B cell (primary cell): ENCODE measurements around the gene PCTP. TPM values are rescaled to one million over a fixed set of nuclear protein-coding genes. Genes with fewer than 3 reads are reported as not detected.

ENCODE experiments used
- ATAC-seq: fragments of 200-7000 bp; cut with Tn5 transposase; one replicate; pipeline ENCODE4 v1.10.0; 2021; ENCODE audit warnings: low read depth, mild to moderate bottlenecking, moderate number of reproducible peaks, moderate library complexity
- CTCF ChIA-PET: fragments of 350-600 bp; sonication (Branson Sonifier 250); formaldehyde crosslinking; loops from one replicate; lab custom pipeline; 2021; ENCODE audit warnings: antibody characterized with exemption, inconsistent platforms; lab: Charles Lee
- POLR2A ChIA-PET: fragments of 350-600 bp; sonication (Branson Sonifier 250); formaldehyde crosslinking; loops from one replicate; lab custom pipeline; 2021; ENCODE audit warnings: antibody characterized with exemption; lab: Charles Lee
- DNase-seq: peaks from one replicate; pipeline ENCODE4 v3.0.0; 2013
- H2AFZ ChIP-seq: 2 replicates; pipeline ENCODE4 v1.6.1; 2012; ENCODE audit warnings: mild to moderate bottlenecking, low read depth, low read length; ENCODE audit not compliant: insufficient read depth, poor library complexity, severe bottlenecking
- H3K27ac ChIP-seq, 2 donors: 1 replicate in 1 of 2; 2 replicates in 1 of 2; pipeline ENCODE4 v1.5.1; 2012 to 2013; ENCODE audit warnings: low read length in 2 of 2, mild to moderate bottlenecking in 2 of 2, moderate library complexity in 1 of 2
- H3K27me3 ChIP-seq, 4 experiments: fragments of 200-600 bp in 1 of 4; sonication (generic) in 1 of 4; replicated peaks in 1 of 4; 1 replicate in 2 of 4; 2 replicates in 2 of 4; pipeline versions ENCODE4 v1.6.1 to v1.7.0; 2013 to 2016; ENCODE audit warnings: low read length in 3 of 4, mild to moderate bottlenecking in 2 of 4, mixed read lengths in 1 of 4, moderate library complexity in 1 of 4; ENCODE audit not compliant: insufficient read depth in 4 of 4, control insufficient read depth in 3 of 4; ENCODE audit errors: control extremely low read depth in 1 of 4
- H3K36me3 ChIP-seq, 2 experiments: replicated peaks in 1 of 2; 1 replicate in 1 of 2; 2 replicates in 1 of 2; pipeline versions ENCODE4 v1.6.1 to v1.7.1; 2013; ENCODE audit warnings: low read length in 1 of 2; ENCODE audit not compliant: insufficient read depth in 2 of 2, control insufficient read depth in 1 of 2; ENCODE audit errors: control extremely low read depth in 1 of 2, extremely low read depth in 1 of 2
- H3K4me1 ChIP-seq, 2 donors: fragments of 200-600 bp in 1 of 2; sonication (generic) in 1 of 2; 1 replicate in 1 of 2; 2 replicates in 1 of 2; pipeline versions ENCODE4 v1.5.1 to v1.6.1; 2013 to 2017; ENCODE audit warnings: low read length in 2 of 2; ENCODE audit not compliant: control insufficient read depth in 2 of 2, insufficient read depth in 2 of 2
- H3K4me2 ChIP-seq: replicated peaks from 2 replicates; pipeline ENCODE3; 2012; ENCODE audit warnings: mild to moderate bottlenecking, low read depth, low read length; ENCODE audit not compliant: poor library complexity, severe bottlenecking
- H3K4me3 ChIP-seq, 5 experiments: fragments of 200-600 bp in 1 of 5; sonication (generic) in 1 of 5; 1 replicate in 3 of 5; 2 replicates in 2 of 5; pipeline versions ENCODE4 v1.5.1 to v1.7.0; 2011 to 2016; ENCODE audit warnings: low read length in 4 of 5, mild to moderate bottlenecking in 4 of 5, low read depth in 2 of 5, control low read depth in 1 of 5, moderate library complexity in 1 of 5; ENCODE audit not compliant: insufficient read depth in 1 of 5; ENCODE audit errors: control extremely low read depth in 1 of 5, extremely low read depth in 1 of 5
- H3K79me2 ChIP-seq: fragments of 200-600 bp; sonication (generic); one replicate; pipeline ENCODE4 v1.6.0; 2016; ENCODE audit warnings: low read length; ENCODE audit not compliant: control insufficient read depth, insufficient read depth
- H3K9ac ChIP-seq: fragments of 200-600 bp; sonication (generic); 2 replicates; pipeline ENCODE4 v1.6.1; 2017; ENCODE audit warnings: mild to moderate bottlenecking, low read length, moderate library complexity
- H3K9me3 ChIP-seq, 3 donors: one replicate each; pipeline versions ENCODE4 v1.6.1 to v1.7.1; 2013; ENCODE audit warnings: low read length in 2 of 3; ENCODE audit not compliant: control insufficient read depth in 2 of 3, insufficient read depth in 1 of 3; ENCODE audit errors: control extremely low read depth in 1 of 3
- H4K20me1 ChIP-seq: 2 replicates; pipeline ENCODE4 v1.6.0; 2012; ENCODE audit warnings: mild to moderate bottlenecking, low read length; ENCODE audit not compliant: insufficient read depth, control insufficient read depth, poor library complexity, severe bottlenecking
- H3K27ac Mint-ChIP-seq: one replicate; pipeline ENCODE4 v1.8.0; 2021; ENCODE audit warnings: mixed read lengths
- H3K27me3 Mint-ChIP-seq: one replicate; pipeline ENCODE4 v1.8.0; 2021; ENCODE audit warnings: mixed read lengths
- H3K4me1 Mint-ChIP-seq: one replicate; pipeline ENCODE4 v1.8.0; 2021; ENCODE audit warnings: mixed read lengths
- H3K4me3 Mint-ChIP-seq: one replicate; pipeline ENCODE4 v1.8.0; 2021; ENCODE audit warnings: mixed read lengths
- H3K9me3 Mint-ChIP-seq: one replicate; pipeline ENCODE4 v1.8.0; 2022; ENCODE audit warnings: mixed read lengths; ENCODE audit not compliant: insufficient read depth
- EZH2 ChIP-seq: IDR thresholded peaks from 2 replicates; pipeline ENCODE4 v1.6.1; 2012; ENCODE audit warnings: borderline replicate concordance, low read depth, mild to moderate bottlenecking, moderate library complexity, low read length; ENCODE audit not compliant: insufficient read depth, poor library complexity, severe bottlenecking
- WGBS: methylation state at CpG from one replicate; pipeline ENCODE4 v1.1.5; 2013; ENCODE audit warnings: missing lambda C conversion rate; ENCODE audit not compliant: insufficient coverage; 5-methylcytosine and 5-hydroxymethylcytosine counted together
- intact Hi-C: fragments of 100-400 bp; cut with micrococcal nuclease; formaldehyde crosslinking; loops from one replicate; pipeline ENCODE4 v1.10.0; 2022
- polyA minus RNA-seq: library from RNA; depleted of rRNA, polyadenylated mRNA; stranded (reverse); fragments of >200 nt; gene quantifications from 2 replicates; pipeline ENCODE4 v1.2.3, GENCODE V29; 2012
- polyA plus RNA-seq: library from polyadenylated mRNA; depleted of rRNA; stranded (reverse); fragments of >200 nt; gene quantifications from 2 replicates; pipeline ENCODE4 v1.2.3, GENCODE V29; 2012
- total RNA-seq, 2 donors: library from RNA; stranded (reverse); fragments of 120-200 nt in 1 of 2; gene quantifications; 1 replicate in 1 of 2; 2 replicates in 1 of 2; pipeline versions ENCODE4 v1.2.3 to v1.2.4, GENCODE V29; 2013 to 2022
- TF ChIP-seq, protein P1 (sequence below): fragments of 200-600 bp; IDR thresholded peaks from one replicate; pipeline ENCODE4 v1.8.0; 2022; ENCODE audit warnings: antibody characterized with exemption, mild to moderate bottlenecking

The PCTP gene
- total RNA-seq, result 6.4 and 9.0 TPM in 2 replicates
- 6.8 TPM for total RNA-seq (2013)
- polyA plus RNA-seq, result 3.2 and 3.3 TPM in 2 replicates
- polyA minus RNA-seq, result 2.5 and 5.3 TPM in 2 replicates

DNA sequence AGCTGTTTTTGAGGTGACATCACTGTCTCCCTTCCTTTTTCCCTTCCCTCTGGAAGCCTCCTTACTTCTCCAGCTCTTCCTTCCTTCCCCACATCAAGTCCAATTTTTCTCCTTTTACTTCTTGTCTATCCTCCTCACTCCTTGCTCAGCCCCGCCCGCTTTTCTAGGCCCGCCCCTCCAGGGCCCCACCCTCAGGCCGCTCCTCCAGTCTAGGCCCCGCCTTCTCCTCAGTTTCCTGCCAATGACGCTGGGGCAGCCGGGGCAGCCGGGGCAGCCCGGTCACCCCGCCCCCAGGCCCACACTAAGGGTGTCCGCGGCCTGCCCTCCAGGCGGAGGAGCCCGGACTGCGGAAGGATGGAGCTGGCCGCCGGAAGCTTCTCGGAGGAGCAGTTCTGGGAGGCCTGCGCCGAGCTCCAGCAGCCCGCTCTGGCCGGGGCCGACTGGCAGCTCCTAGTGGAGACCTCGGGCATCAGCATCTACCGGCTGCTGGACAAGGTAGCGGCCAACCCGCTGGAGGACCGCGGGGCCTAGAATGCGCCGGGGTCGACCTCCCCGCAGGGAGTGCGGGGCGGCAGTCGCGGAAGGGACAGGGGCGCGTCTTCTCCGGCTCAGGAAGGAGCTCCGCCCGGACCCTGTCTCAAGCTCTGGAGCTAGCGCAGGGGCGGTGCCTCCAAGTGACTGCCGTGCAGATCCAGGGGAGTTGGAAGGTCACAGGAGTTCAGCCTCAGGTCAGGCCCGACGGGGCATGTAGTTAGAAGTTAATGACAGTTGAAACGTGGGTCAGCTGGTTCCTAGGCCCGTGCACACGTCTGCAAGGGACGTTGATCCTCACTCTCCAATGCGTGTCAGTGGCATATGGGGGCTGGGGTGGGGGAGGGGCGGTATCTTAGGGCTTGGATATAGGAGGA is at the start of gene PCTP:
Gene PCTP (plus strand): TSS at position 302 of the 908 bp plus-strand sequence. CDS start 53 bp downstream, at position 355.
- DNase-seq (peak; percentile 84), ATAC-seq (peak; percentile 98)
- peak within 1 kb of the TSS; percentile 99 for H2AFZ ChIP-seq
- peak within 1 kb of the TSS; percentile 86 for H3K9ac ChIP-seq
- no peaks in the 10 kb centered on the region for H3K36me3 ChIP-seq
- H3K27me3 ChIP-seq, result peaks cover 0 to 4% (median 2%) of the 10 kb centered on the region in 4 experiments
- peaks cover 14% of the 10 kb centered on the region for H3K4me1 Mint-ChIP-seq
- peak within 1 kb of the TSS; percentile 24 to 33 for H3K27ac ChIP-seq
- no peaks in the 10 kb centered on the region for H3K79me2 ChIP-seq
- peaks cover 5 to 11% of the 10 kb centered on the region in 2 donors for H3K4me1 ChIP-seq
- H3K4me3 ChIP-seq, result peak within 1 kb of the TSS; percentile 40 to 93 (median 77)
- ChIA-PET POLR2A (no interaction called here), CTCF (interaction anchor here (0.6 to 1.8 kb wide), 5 partner anchors 9 to 28 kb away, joined by 3 to 19 read pairs (median 3); no protein-coding TSS in a partner anchor)
- no peaks in the 10 kb centered on the region for H4K20me1 ChIP-seq
- H3K9me3 ChIP-seq, result no peaks in the 10 kb centered on the region
- intact Hi-C loops, result loop anchor here (1.0 to 2.0 kb wide), 2 partner anchors 330 to 783 kb away; partner anchors contain the start of genes COX11, MMD and STXBP4
- H3K27ac Mint-ChIP-seq, result peak within 1 kb of the TSS; percentile 22
- H3K4me3 Mint-ChIP-seq, result peak within 1 kb of the TSS; percentile 84
- WGBS, result 1% methylated on average over 52 of the region's 53 CpGs
- TF ChIP-seq EZH2, result no peak
- TF ChIP-seq, protein P1, sequence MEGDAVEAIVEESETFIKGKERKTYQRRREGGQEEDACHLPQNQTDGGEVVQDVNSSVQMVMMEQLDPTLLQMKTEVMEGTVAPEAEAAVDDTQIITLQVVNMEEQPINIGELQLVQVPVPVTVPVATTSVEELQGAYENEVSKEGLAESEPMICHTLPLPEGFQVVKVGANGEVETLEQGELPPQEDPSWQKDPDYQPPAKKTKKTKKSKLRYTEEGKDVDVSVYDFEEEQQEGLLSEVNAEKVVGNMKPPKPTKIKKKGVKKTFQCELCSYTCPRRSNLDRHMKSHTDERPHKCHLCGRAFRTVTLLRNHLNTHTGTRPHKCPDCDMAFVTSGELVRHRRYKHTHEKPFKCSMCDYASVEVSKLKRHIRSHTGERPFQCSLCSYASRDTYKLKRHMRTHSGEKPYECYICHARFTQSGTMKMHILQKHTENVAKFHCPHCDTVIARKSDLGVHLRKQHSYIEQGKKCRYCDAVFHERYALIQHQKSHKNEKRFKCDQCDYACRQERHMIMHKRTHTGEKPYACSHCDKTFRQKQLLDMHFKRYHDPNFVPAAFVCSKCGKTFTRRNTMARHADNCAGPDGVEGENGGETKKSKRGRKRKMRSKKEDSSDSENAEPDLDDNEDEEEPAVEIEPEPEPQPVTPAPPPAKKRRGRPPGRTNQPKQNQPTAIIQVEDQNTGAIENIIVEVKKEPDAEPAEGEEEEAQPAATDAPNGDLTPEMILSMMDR, result peak; percentile 52
- H3K4me2 ChIP-seq, result peak within 1 kb of the TSS; percentile 93
- H3K9me3 Mint-ChIP-seq, result no peaks in the 10 kb centered on the region
- H3K27me3 Mint-ChIP-seq, result peaks cover 23% of the 10 kb centered on the region

DNA sequence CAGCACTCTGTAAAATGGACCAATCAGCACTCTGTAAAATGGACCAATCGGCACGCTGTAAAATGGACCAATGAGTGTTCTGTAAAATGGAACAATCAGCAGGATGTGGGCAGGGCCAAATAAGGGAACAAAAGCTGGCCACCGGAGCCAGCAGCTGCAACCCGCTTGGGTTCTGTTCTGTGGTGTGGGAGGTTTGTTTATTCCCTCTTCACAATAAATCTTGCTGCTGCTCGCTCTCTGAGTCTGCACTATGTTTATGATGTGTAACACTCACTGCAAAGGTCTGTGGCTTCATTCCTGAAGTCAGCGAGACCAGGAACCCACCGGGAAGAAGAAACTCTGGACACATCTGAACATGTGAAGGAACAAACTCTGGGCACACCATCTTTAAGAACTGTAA is 48.7 kb upstream of the PCTP start:
- no peak overlapping the region for H3K4me2 ChIP-seq
- peaks cover 0 to 3% (median 0%) of the 10 kb centered on the region in 3 donors for H3K9me3 ChIP-seq
- POLR2A ChIA-PET, result no interaction called here
- H3K4me1 ChIP-seq, result no peaks in the 10 kb centered on the region
- DNase-seq (no peak), ATAC-seq (no peak)
- H3K36me3 ChIP-seq, result no peaks in the 10 kb centered on the region
- no peak overlapping the region for H2AFZ ChIP-seq
- H3K9ac ChIP-seq, result no peak overlapping the region
- H3K79me2 ChIP-seq, result no peaks in the 10 kb centered on the region
- Mint-ChIP-seq H3K27ac (no peak overlapping the region), H3K27me3 (peaks cover 47% of the 10 kb centered on the region), H3K4me3 (no peak overlapping the region), H3K4me1 (no peaks in the 10 kb centered on the region), H3K9me3 (peaks cover 3% of the 10 kb centered on the region)
- H3K27ac ChIP-seq, result no peak overlapping the region
- 98% methylated on average over 4 of the region's 7 CpGs for WGBS
- H3K27me3 ChIP-seq, result peaks cover 0 to 6% (median 0%) of the 10 kb centered on the region in 4 experiments
- H3K4me3 ChIP-seq, result no peak overlapping the region
- TF ChIP-seq EZH2, result no peak
- TF ChIP-seq, protein P1, result no peak
- intact Hi-C loops, result no loop called here
- CTCF ChIA-PET, result no interaction called here
- no peaks in the 10 kb centered on the region for H4K20me1 ChIP-seq
